GM19238 (cell line): ENCODE measurements around the gene TMEM181.

ENCODE experiments used
- DNase-seq: peaks from one replicate; pipeline ENCODE4 v3.0.0; 2011; ENCODE audit warnings: low spot score; ENCODE audit not compliant: insufficient read length

TMEM181 gene

GRCh38 chr6:158561938-158562337 is 2.0 kb downstream of the TMEM181 start:
- no peak for DNase-seq

- DNase-seq, result no peak
Observed at GRCh38 chr6:158564243-158565121, 4.6 kb downstream of the TMEM181 start.

GRCh38 chr6:158565122-158565429 is 5.2 kb downstream of the TMEM181 start:
- no peak for DNase-seq

- no peak for DNase-seq
Observed at GRCh38 chr6:158565482-158566040, 5.7 kb downstream of the TMEM181 start.

- DNase-seq, result no peak
Observed at GRCh38 chr6:158566207-158566818, 6.4 kb downstream of the TMEM181 start.

- DNase-seq, result no peak
Observed at GRCh38 chr6:158567152-158567551, 7.3 kb downstream of the TMEM181 start.

- DNase-seq, result no peak
Observed at GRCh38 chr6:158567871-158568401, 8.0 kb downstream of the TMEM181 start.

- no peak for DNase-seq
Observed at GRCh38 chr6:158568549-158568948, 8.7 kb downstream of the TMEM181 start.

- no peak for DNase-seq
Observed at GRCh38 chr6:158569036-158569435, 9.1 kb downstream of the TMEM181 start.

- no peak for DNase-seq
Observed at GRCh38 chr6:158570681-158570962, 10.7 kb downstream of the TMEM181 start.

GRCh38 chr6:158571826-158572652 is 12.1 kb downstream of the TMEM181 start:
- DNase-seq, result no peak

- no peak for DNase-seq
Observed at GRCh38 chr6:158572653-158573541, 13.0 kb downstream of the TMEM181 start.

- no peak for DNase-seq
Observed at GRCh38 chr6:158573542-158573931, 13.6 kb downstream of the TMEM181 start.

GRCh38 chr6:158574800-158575199 is 14.9 kb downstream of the TMEM181 start:
- DNase-seq, result no peak

- DNase-seq, result no peak
Observed at GRCh38 chr6:158575550-158575949, 15.7 kb downstream of the TMEM181 start.

- DNase-seq, result no peak
Observed at GRCh38 chr6:158584236-158584651, 24.4 kb downstream of the TMEM181 start.

- no peak for DNase-seq
Observed at GRCh38 chr6:158586652-158587051, 26.8 kb downstream of the TMEM181 start.

GRCh38 chr6:158589366-158589765 is 29.5 kb downstream of the TMEM181 start:
- no peak for DNase-seq

GRCh38 chr6:158591134-158591809 is 31.4 kb downstream of the TMEM181 start:
- DNase-seq, result no peak

GRCh38 chr6:158591810-158592209 is 31.9 kb downstream of the TMEM181 start:
- DNase-seq, result no peak
